Uterus (tissue), 2 donors: ENCODE data around the gene PALD1.

Source experiments
- CTCF ChIP-seq, 4 experiments: fragments of 200-600 bp in 2 of 4; fragments of 450-650 bp in 2 of 4; sonication (generic) in 2 of 4; IDR thresholded peaks; one replicate each; pipeline ENCODE4 v1.5.1; 2016 to 2019; ENCODE audit warnings: antibody characterized with exemption in 4 of 4, mild to moderate bottlenecking in 2 of 4, moderate library complexity in 1 of 4
- POLR2A ChIP-seq, 2 donors: fragments of 450-650 bp; IDR thresholded peaks; one replicate each; pipeline ENCODE4 v1.6.1; 2016; ENCODE audit warnings: antibody characterized with exemption in 2 of 2, mild to moderate bottlenecking in 1 of 2, moderate library complexity in 1 of 2

DNA sequence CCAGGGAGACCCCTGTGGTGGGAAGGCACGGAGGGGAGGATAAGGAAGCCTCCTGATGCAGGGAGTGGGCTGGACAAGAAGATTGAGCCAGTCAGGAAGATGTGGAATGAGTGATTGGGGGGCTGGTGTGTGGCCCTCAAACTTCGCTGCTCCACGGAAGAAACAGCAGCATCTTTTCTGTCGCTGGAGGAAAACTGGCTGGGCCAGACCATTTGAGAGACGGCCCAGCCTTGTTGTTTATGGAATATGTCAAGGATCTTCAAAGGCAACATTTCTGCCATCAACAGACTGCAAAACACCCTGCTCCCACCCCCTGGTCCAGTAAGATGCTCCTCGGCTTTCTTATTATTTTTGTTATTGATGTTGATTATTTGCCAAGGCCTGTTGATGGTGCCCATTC lies 29.4 kb downstream of the PALD1 start:
- TF ChIP-seq CTCF (IDR thresholded peaks at IDR 0.05) (no peak), POLR2A (IDR thresholded peaks at IDR 0.05) (no peak)
